AG09319 (cell line): ENCODE results near the gene C2CD3.

Experiments used
- DNase-seq: peaks from one replicate; pipeline ENCODE4 v3.0.0-alpha.2; 2010; ENCODE audit warnings: low read depth; ENCODE audit errors: extremely low read depth
- CTCF ChIP-seq: IDR thresholded peaks from 2 replicates; pipeline ENCODE4 v1.5.1; 2011; ENCODE audit warnings: low read depth, mild to moderate bottlenecking, inconsistent platforms, low read length, moderate library complexity

C2CD3 gene

GRCh38 chr11:74033046-74033445 lies 137.8 kb downstream of the C2CD3 start:
- no peak for DNase-seq
- no peak for TF ChIP-seq CTCF

GRCh38 chr11:74030723-74031676 lies 139.8 kb downstream of the C2CD3 start:
- no peak for DNase-seq
- TF ChIP-seq CTCF, result no peak

GRCh38 chr11:74025467-74026166 lies 145.2 kb downstream of the C2CD3 start:
- TF ChIP-seq CTCF, result no peak
- DNase-seq, result no peak

GRCh38 chr11:74024261-74025029 lies 146.4 kb downstream of the C2CD3 start:
- TF ChIP-seq CTCF, result no peak
- DNase-seq, result peak; percentile 68

- no peak for TF ChIP-seq CTCF
- no peak for DNase-seq
Observed at GRCh38 chr11:74023276-74023675, 147.5 kb downstream of the C2CD3 start.

- no peak for DNase-seq
- TF ChIP-seq CTCF, result no peak
Observed at GRCh38 chr11:74022546-74022945, 148.3 kb downstream of the C2CD3 start.
